ENCODE measurements around the gene GABBR2.
"Not testable (repeated sequence)": the region's sequence is repeated elsewhere in the genome, so short reads cannot be mapped to it uniquely, and the experiment has no call there.

The GABBR2 gene

GRCh38 chr9:98508217-98508919, 200.4 kb downstream of the GABBR2 start:
- not testable (repeated sequence) for DNase-seq (ENCODE audit: low spot score)

GRCh38 chr9:98506422-98507054, 202.2 kb downstream of the GABBR2 start:
- no peak for DNase-seq (ENCODE audit: low spot score)

- no peak for DNase-seq (ENCODE audit: low spot score)
Measured at GRCh38 chr9:98504298-98505282, 204.1 kb downstream of the GABBR2 start.

- DNase-seq (ENCODE audit: low spot score): no peak
Measured at GRCh38 chr9:98503867-98504266, 204.9 kb downstream of the GABBR2 start.

- DNase-seq (ENCODE audit: low spot score): no peak
Measured at GRCh38 chr9:98502976-98503325, 205.8 kb downstream of the GABBR2 start.

GRCh38 chr9:98502311-98502975, 206.3 kb downstream of the GABBR2 start:
- DNase-seq (ENCODE audit: low spot score): no peak

GRCh38 chr9:98501819-98502218, 206.9 kb downstream of the GABBR2 start:
- DNase-seq (ENCODE audit: low spot score): no peak

GRCh38 chr9:98501259-98501658, 207.5 kb downstream of the GABBR2 start:
- not testable (repeated sequence) for DNase-seq (ENCODE audit: low spot score)

GRCh38 chr9:98500337-98500919, 208.3 kb downstream of the GABBR2 start:
- DNase-seq (ENCODE audit: low spot score): no peak

- no peak for DNase-seq (ENCODE audit: low spot score)
Measured at GRCh38 chr9:98495530-98495929, 213.2 kb downstream of the GABBR2 start.

- no peak for DNase-seq (ENCODE audit: low spot score)
Measured at GRCh38 chr9:98494852-98495251, 213.9 kb downstream of the GABBR2 start.

GRCh38 chr9:98491828-98492227, 216.9 kb downstream of the GABBR2 start:
- DNase-seq (ENCODE audit: low spot score): no peak

GRCh38 chr9:98491231-98491651, 217.5 kb downstream of the GABBR2 start:
- DNase-seq (ENCODE audit: low spot score): no peak

GRCh38 chr9:98488571-98489312, 220.0 kb downstream of the GABBR2 start:
- no peak for DNase-seq (ENCODE audit: low spot score)

- DNase-seq (ENCODE audit: low spot score): no peak
Measured at GRCh38 chr9:98485706-98486105, 223.0 kb downstream of the GABBR2 start.

- no peak for DNase-seq (ENCODE audit: low spot score)
Measured at GRCh38 chr9:98484162-98484561, 224.6 kb downstream of the GABBR2 start.

- DNase-seq (ENCODE audit: low spot score): no peak
Measured at GRCh38 chr9:98482226-98482625, 226.5 kb downstream of the GABBR2 start.

- no peak for DNase-seq (ENCODE audit: low spot score)
Measured at GRCh38 chr9:98481676-98482075, 227.1 kb downstream of the GABBR2 start.

GRCh38 chr9:98479967-98480847, 228.5 kb downstream of the GABBR2 start:
- DNase-seq (ENCODE audit: low spot score): no peak

- no peak for DNase-seq (ENCODE audit: low spot score)
Measured at GRCh38 chr9:98479449-98479848, 229.3 kb downstream of the GABBR2 start.

All from pons (tissue), 1 donor.